Fibroblast of skin of back (primary cell): ENCODE measurements around the gene ARHGAP19. TPM values are rescaled to one million over a fixed set of nuclear protein-coding genes. Genes with fewer than 3 reads are reported as not detected.

Experiments used
- DNase-seq: peaks from one replicate; pipeline ENCODE4 v3.0.0-alpha.2; 2013
- polyA plus RNA-seq, 2 experiments: library from polyadenylated mRNA; unstranded; fragments of 120-200 nt; gene quantifications; one replicate each; pipeline ENCODE4 v1.2.1, GENCODE V29; 2013; ENCODE audit not compliant: insufficient read length in 2 of 2

The ARHGAP19 gene
- 7.0 TPM for polyA plus RNA-seq (2013, experiment 1 of 2; ENCODE audit: insufficient read length)
- 2.9 TPM for polyA plus RNA-seq (2013, experiment 2 of 2; ENCODE audit: insufficient read length)

GRCh38 chr10:97292097-97292861 is at the start of gene ARHGAP19:
ARHGAP19 (minus strand) TSS chr10:97292637; CDS start chr10:97292627, 10 bp downstream.
- DNase-seq = peak; percentile 99

GRCh38 chr10:97341416-97341815 is 49.0 kb upstream of the ARHGAP19 start:
- DNase-seq = no peak

- no peak for DNase-seq
Observed at GRCh38 chr10:97338041-97338440, 45.6 kb upstream of the ARHGAP19 start.

- no peak for DNase-seq
Observed at GRCh38 chr10:97336942-97337831, 44.8 kb upstream of the ARHGAP19 start.

GRCh38 chr10:97336446-97336845 is 44.0 kb upstream of the ARHGAP19 start:
- no peak for DNase-seq

GRCh38 chr10:97336006-97336405 is 43.6 kb upstream of the ARHGAP19 start:
- no peak for DNase-seq

GRCh38 chr10:97335188-97335619 is 42.8 kb upstream of the ARHGAP19 start:
- DNase-seq = no peak

GRCh38 chr10:97334370-97335175 is 42.1 kb upstream of the ARHGAP19 start, which contains the start of gene FRAT2:
FRAT2 (minus strand) TSS chr10:97334729; CDS start chr10:97334572, 157 bp downstream.
- DNase-seq = peak; percentile 89

- DNase-seq = peak; percentile 46
Observed at GRCh38 chr10:97333601-97334369, 41.3 kb upstream of the ARHGAP19 start.

- peak; percentile 44 for DNase-seq
Observed at GRCh38 chr10:97333351-97333600, 40.8 kb upstream of the ARHGAP19 start.

- DNase-seq = peak; percentile 78
Observed at GRCh38 chr10:97332591-97333350, 40.3 kb upstream of the ARHGAP19 start.

- DNase-seq = no peak
Observed at GRCh38 chr10:97331153-97331703, 38.8 kb upstream of the ARHGAP19 start.

- DNase-seq = no peak
Observed at GRCh38 chr10:97329766-97330165, 37.3 kb upstream of the ARHGAP19 start.

- no peak for DNase-seq
Observed at GRCh38 chr10:97328646-97329453, 36.4 kb upstream of the ARHGAP19 start.

- no peak for DNase-seq
Observed at GRCh38 chr10:97327348-97328294, 35.2 kb upstream of the ARHGAP19 start.

GRCh38 chr10:97325754-97326153 is 33.3 kb upstream of the ARHGAP19 start:
- DNase-seq = no peak

GRCh38 chr10:97323501-97323900 is 31.1 kb upstream of the ARHGAP19 start:
- DNase-seq = no peak

- no peak for DNase-seq
Observed at GRCh38 chr10:97321804-97322190, 29.4 kb upstream of the ARHGAP19 start.
